Measurements from ENCODE around the gene PLAGL1.

DNA sequence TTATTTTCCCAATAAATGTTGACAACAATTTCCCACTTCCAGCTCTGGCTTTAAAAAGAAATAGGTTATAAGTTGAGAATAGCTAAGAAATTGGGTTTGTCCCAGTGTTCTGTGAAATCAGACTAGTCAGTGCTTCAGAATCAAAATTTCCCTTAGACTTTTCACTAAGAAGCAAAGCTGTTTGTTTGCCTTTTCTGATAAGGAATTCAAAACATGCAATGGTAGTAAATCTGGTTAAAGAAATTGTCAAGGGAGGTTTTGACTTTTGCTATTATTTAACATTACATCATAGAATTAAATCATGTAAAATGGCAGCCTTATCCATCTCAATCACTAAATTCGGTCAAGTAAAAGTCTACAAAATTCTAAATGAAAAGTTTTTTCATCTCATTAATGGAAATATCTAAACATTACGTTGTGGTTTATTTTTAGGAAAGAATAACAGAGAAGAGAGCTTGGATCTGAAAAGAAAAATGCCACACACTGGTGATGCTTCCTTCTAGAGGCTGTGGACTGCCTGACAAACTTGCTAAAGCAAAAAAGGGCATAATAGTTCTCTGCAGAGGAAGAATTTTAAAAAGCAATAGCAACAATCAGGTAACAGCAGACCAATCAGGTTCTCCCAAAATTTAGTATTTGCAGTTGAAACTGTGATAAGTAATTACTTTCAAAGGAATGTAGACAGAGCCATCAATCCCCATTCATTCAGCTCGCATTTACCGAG is 36.4 kb downstream of the PLAGL1 start:
- TF ChIP-seq CTCF (IDR thresholded peaks at IDR 0.05) (no peak), POLR2A (IDR thresholded peaks at IDR 0.05) (no peak)
